Adrenal gland (tissue), 5 donors: ENCODE data around the gene TMEM123.

Experiments
- CTCF ChIP-seq, 6 experiments: fragments of 450-650 bp in 4 of 6; fragments of 200-600 bp in 2 of 6; sonication (generic) in 1 of 6; IDR thresholded peaks; 1 replicate in 5 of 6; 2 replicates in 1 of 6; pipeline versions ENCODE4 v1.5.1 to v1.8.0; 2016 to 2021; ENCODE audit warnings: antibody characterized with exemption in 6 of 6, mild to moderate bottlenecking in 2 of 6, moderate library complexity in 1 of 6
- POLR2A ChIP-seq, 2 donors: fragments of 450-650 bp; IDR thresholded peaks; one replicate each; pipeline ENCODE4 v1.6.1; 2017; ENCODE audit warnings: antibody characterized with exemption in 2 of 2, mild to moderate bottlenecking in 2 of 2, moderate library complexity in 1 of 2
- donor health status: DM: no; HTN: no; CAD: no.

DNA sequence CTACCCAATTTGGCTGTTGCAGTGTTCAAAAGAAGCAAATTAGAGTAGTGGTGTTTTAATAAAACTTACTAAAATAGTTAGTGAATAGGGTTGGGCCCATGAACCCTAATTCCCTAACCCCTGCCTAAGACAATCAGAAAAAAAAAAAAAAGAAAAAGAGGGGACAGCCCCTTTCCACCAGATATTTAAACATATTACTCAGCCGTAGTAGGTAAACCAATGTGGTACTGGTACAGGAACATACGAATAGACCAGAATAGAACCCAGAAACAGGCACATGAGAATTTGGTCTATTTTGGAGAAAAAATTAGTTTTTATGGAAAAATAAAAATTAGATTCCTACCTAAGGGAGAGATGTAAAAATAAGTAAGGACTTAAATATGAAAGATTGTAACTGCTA lies 39.4 kb upstream of the TMEM123 start:
- TF ChIP-seq CTCF (IDR thresholded peaks at IDR 0.05) (no peak), POLR2A (IDR thresholded peaks at IDR 0.05) (no peak)
